HEK293T (cell line): ENCODE measurements around the gene MACROD2.

Experiments used
- SUZ12 ChIP-seq: fragments of 450-650 bp; IDR thresholded peaks from 2 replicates; pipeline ENCODE4 v1.6.1; 2016; ENCODE audit warnings: mild to moderate bottlenecking
- TF ChIP-seq, protein P1 (sequence below): fragments of 450-650 bp; IDR thresholded peaks from 2 replicates; pipeline ENCODE4 v1.6.1; 2016

DNA sequence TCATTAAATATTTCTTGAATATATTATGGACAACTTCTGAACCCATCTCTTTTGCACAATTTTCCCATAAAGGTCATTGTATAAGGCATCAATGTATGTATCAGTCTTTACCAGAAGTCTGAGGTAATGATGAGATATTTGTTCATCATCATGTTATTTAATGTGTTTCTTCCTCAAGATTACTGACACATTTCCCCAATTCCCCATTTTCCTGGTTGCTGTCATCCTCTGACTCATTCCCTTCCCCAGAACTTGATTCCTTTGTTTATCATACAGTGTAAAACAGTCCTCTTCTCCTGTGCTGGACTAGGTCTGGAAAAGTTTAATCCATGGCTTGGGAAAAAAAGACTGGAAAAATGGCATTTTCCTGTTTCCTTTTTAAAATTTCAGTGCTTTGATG lies 450.0 kb downstream of the MACROD2 start:
- TF ChIP-seq SUZ12, result no peak
- TF ChIP-seq, protein P1, sequence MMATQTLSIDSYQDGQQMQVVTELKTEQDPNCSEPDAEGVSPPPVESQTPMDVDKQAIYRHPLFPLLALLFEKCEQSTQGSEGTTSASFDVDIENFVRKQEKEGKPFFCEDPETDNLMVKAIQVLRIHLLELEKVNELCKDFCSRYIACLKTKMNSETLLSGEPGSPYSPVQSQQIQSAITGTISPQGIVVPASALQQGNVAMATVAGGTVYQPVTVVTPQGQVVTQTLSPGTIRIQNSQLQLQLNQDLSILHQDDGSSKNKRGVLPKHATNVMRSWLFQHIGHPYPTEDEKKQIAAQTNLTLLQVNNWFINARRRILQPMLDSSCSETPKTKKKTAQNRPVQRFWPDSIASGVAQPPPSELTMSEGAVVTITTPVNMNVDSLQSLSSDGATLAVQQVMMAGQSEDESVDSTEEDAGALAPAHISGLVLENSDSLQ, result no peak
